Loucy (cell line): Measurements from ENCODE around the gene PRKACA.
"Not testable (repeated sequence)": the region's sequence is repeated elsewhere in the genome, so short reads cannot be mapped to it uniquely, and the experiment has no call there.

Source experiments
- H2AFZ ChIP-seq: fragments of 200-600 bp; sonication (generic); 2 replicates; pipeline ENCODE4 v1.6.0; 2016; ENCODE audit warnings: antibody characterized with exemption, mild to moderate bottlenecking, low read length, moderate library complexity
- H3F3A ChIP-seq: fragments of 200-600 bp; 2 replicates; pipeline ENCODE4 v1.6.0; 2016; ENCODE audit warnings: antibody characterized with exemption, low read depth, mild to moderate bottlenecking
- H3K27me3 ChIP-seq: fragments of 200-600 bp; sonication (generic); 2 replicates; pipeline ENCODE4 v1.6.1; 2014; ENCODE audit warnings: low read length, mild to moderate bottlenecking; ENCODE audit not compliant: insufficient read depth, poor library complexity, severe bottlenecking
- H3K36me3 ChIP-seq: fragments of 200-600 bp; sonication (generic); 2 replicates; pipeline ENCODE4 v1.6.1; 2016; ENCODE audit warnings: low read length; ENCODE audit not compliant: insufficient read depth
- H3K4me1 ChIP-seq: fragments of 200-600 bp; sonication (generic); 2 replicates; pipeline ENCODE4 v1.5.1; 2014; ENCODE audit warnings: low read length, mild to moderate bottlenecking; ENCODE audit not compliant: insufficient read depth, poor library complexity, severe bottlenecking
- H3K4me2 ChIP-seq: fragments of 200-600 bp; sonication (generic); 2 replicates; pipeline ENCODE4 v1.6.0; 2014; ENCODE audit warnings: antibody characterized with exemption, low read length, low read depth, mild to moderate bottlenecking; ENCODE audit not compliant: poor library complexity, severe bottlenecking
- H3K4me3 ChIP-seq: fragments of 200-600 bp; sonication (generic); 2 replicates; pipeline ENCODE4 v1.5.1; 2014; ENCODE audit warnings: low read length, mild to moderate bottlenecking, mixed read lengths; ENCODE audit not compliant: poor library complexity, severe bottlenecking
- H3K79me2 ChIP-seq: fragments of 200-600 bp; sonication (generic); 2 replicates; pipeline ENCODE4 v1.6.1; 2014; ENCODE audit warnings: low read length; ENCODE audit not compliant: insufficient read depth
- H3K9ac ChIP-seq: fragments of 200-600 bp; sonication (generic); 2 replicates; pipeline ENCODE4 v1.6.0; 2014; ENCODE audit warnings: mild to moderate bottlenecking, low read depth, low read length, moderate library complexity; ENCODE audit not compliant: poor library complexity, severe bottlenecking
- H3K9me2 ChIP-seq: fragments of 200-600 bp; sonication (generic); replicated peaks from 2 replicates; pipeline ENCODE4 v1.6.1; 2016; ENCODE audit warnings: low read depth, low read length, mixed read lengths
- H3K9me3 ChIP-seq: fragments of 200-600 bp; sonication (generic); 2 replicates; pipeline ENCODE4 v1.6.1; 2014; ENCODE audit warnings: mild to moderate bottlenecking, antibody characterized with exemption, low read length, low read depth; ENCODE audit not compliant: insufficient read depth
- H4K20me1 ChIP-seq: fragments of 200-600 bp; sonication (generic); 2 replicates; pipeline ENCODE4 v1.6.0; 2014; ENCODE audit warnings: antibody characterized with exemption, low read length, mild to moderate bottlenecking; ENCODE audit not compliant: insufficient read depth, poor library complexity, severe bottlenecking
- EZH2phosphoT487 ChIP-seq: fragments of 200-600 bp; IDR thresholded peaks from 2 replicates; pipeline ENCODE4 v1.6.1; 2018; ENCODE audit warnings: antibody characterized with exemption, mild to moderate bottlenecking, moderate library complexity, borderline replicate concordance
- TF ChIP-seq, protein P1 (sequence below): fragments of 200-600 bp; sonication (generic); conservative IDR thresholded peaks from 2 replicates; pipeline ENCODE4 v1.5.1; 2014; ENCODE audit warnings: mild to moderate bottlenecking, antibody characterized with exemption, low read length

Gene PRKACA

GRCh38 chr19:14147797-14148605, 30.4 kb upstream of the PRKACA start:
- no peaks in the 10 kb centered on the region for H4K20me1 ChIP-seq
- H3K79me2 ChIP-seq: no peaks in the 10 kb centered on the region
- no peak overlapping the region for H3K9ac ChIP-seq
- H3K4me3 ChIP-seq: no peak overlapping the region
- H3K27me3 ChIP-seq: no peaks in the 10 kb centered on the region
- H3K9me3 ChIP-seq: no peaks in the 10 kb centered on the region
- H3K4me2 ChIP-seq: no peak overlapping the region
- H2AFZ ChIP-seq: no peak overlapping the region
- no peaks in the 10 kb centered on the region for H3K9me2 ChIP-seq
- H3K4me1 ChIP-seq: no peaks in the 10 kb centered on the region
- no peaks in the 10 kb centered on the region for H3F3A ChIP-seq
- TF ChIP-seq, protein P1, sequence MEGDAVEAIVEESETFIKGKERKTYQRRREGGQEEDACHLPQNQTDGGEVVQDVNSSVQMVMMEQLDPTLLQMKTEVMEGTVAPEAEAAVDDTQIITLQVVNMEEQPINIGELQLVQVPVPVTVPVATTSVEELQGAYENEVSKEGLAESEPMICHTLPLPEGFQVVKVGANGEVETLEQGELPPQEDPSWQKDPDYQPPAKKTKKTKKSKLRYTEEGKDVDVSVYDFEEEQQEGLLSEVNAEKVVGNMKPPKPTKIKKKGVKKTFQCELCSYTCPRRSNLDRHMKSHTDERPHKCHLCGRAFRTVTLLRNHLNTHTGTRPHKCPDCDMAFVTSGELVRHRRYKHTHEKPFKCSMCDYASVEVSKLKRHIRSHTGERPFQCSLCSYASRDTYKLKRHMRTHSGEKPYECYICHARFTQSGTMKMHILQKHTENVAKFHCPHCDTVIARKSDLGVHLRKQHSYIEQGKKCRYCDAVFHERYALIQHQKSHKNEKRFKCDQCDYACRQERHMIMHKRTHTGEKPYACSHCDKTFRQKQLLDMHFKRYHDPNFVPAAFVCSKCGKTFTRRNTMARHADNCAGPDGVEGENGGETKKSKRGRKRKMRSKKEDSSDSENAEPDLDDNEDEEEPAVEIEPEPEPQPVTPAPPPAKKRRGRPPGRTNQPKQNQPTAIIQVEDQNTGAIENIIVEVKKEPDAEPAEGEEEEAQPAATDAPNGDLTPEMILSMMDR: peak; percentile 69
- TF ChIP-seq EZH2phosphoT487: no peak
- H3K36me3 ChIP-seq: peaks cover 12% of the 10 kb centered on the region; the same call in 1 of the 2 replicates

DNA sequence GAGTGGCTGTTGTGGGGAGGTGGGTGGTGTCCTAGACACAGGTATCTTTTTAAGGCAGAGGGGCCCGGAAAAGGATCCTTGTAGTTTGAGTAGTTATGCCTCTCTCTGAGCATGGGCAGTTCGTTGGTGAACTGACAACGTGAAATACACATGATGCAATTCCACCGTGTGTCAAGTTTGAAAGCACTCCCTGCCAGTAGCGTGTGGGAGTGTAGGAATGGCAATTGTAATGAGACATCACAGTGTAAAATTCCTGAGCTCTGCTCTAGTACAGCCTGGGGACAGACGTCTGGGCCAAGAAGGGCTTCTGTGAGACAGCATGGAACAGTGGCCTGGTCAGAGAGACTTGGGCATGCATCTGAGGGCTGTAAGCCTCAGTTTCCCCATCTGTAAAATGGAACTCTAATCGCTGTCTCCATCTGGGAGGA, 29.2 kb upstream of the PRKACA start:
- H3K79me2 ChIP-seq: no peaks in the 10 kb centered on the region
- no peaks in the 10 kb centered on the region for H3F3A ChIP-seq
- H2AFZ ChIP-seq: no peak overlapping the region
- no peaks in the 10 kb centered on the region for H3K9me3 ChIP-seq
- no peaks in the 10 kb centered on the region for H3K4me1 ChIP-seq
- no peak overlapping the region for H3K4me3 ChIP-seq
- H3K27me3 ChIP-seq: no peaks in the 10 kb centered on the region
- H3K36me3 ChIP-seq: peaks cover 3% of the 10 kb centered on the region; the same call in 1 of the 2 replicates
- no peak overlapping the region for H3K9ac ChIP-seq
- H3K9me2 ChIP-seq: no peaks in the 10 kb centered on the region
- H4K20me1 ChIP-seq: no peaks in the 10 kb centered on the region
- TF ChIP-seq EZH2phosphoT487: no peak
- TF ChIP-seq, protein P1: no peak
- H3K4me2 ChIP-seq: no peak overlapping the region

DNA sequence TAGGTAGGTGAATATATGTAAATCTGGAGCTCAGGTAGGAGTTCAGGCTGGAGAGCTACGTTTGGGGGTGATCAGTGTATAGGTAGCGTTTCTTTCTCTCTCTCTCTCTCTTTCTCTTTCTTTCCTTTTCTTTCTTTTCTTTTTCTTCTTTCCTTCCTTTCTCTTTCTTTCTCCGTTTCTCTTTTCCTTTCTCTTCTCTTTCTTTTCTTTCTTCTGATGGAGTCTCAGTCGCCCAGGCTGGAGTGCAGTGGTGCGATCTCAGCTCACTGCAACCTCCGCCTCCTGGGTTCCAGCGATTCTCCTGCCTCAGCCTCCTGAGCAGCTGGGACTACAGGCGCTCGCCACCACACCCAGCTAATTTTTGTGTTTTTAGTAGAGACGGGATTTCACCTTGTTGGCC, 28.6 kb upstream of the PRKACA start:
- not testable (repeated sequence) for H3K9me2 ChIP-seq, H3K9ac ChIP-seq, H3F3A ChIP-seq, H4K20me1 ChIP-seq, H3K4me1 ChIP-seq, H3K27me3 ChIP-seq, H3K4me2 ChIP-seq, H2AFZ ChIP-seq, H3K4me3 ChIP-seq, H3K9me3 ChIP-seq, H3K79me2 ChIP-seq, H3K36me3 ChIP-seq

GRCh38 chr19:14145381-14145780, 27.8 kb upstream of the PRKACA start:
- no peaks in the 10 kb centered on the region for H3K4me1 ChIP-seq
- no peaks in the 10 kb centered on the region for H3F3A ChIP-seq
- H3K9me3 ChIP-seq: no peaks in the 10 kb centered on the region
- H3K9me2 ChIP-seq: no peaks in the 10 kb centered on the region
- no peak overlapping the region for H3K4me2 ChIP-seq
- no peaks in the 10 kb centered on the region for H4K20me1 ChIP-seq
- no peaks in the 10 kb centered on the region for H3K36me3 ChIP-seq
- no peak overlapping the region for H3K4me3 ChIP-seq
- H2AFZ ChIP-seq: no peak overlapping the region
- no peaks in the 10 kb centered on the region for H3K79me2 ChIP-seq
- H3K27me3 ChIP-seq: no peaks in the 10 kb centered on the region
- no peak for TF ChIP-seq EZH2phosphoT487
- TF ChIP-seq, protein P1: no peak
- no peak overlapping the region for H3K9ac ChIP-seq
